K562 (cell line): ENCODE results near the gene PRR23E. TPM values are rescaled to one million over a fixed set of nuclear protein-coding genes. Genes with fewer than 3 reads are reported as not detected.

ENCODE experiments used
- ATAC-seq: fragments of 200-7000 bp; cut with Tn5 transposase; 3 replicates; pipeline ENCODE4 v1.9.1; 2020; ENCODE audit warnings: moderate library complexity
- BruUV-seq: library from RNA; stranded (reverse); fragments of 400-500 nt; replicated peaks from 2 replicates; lab custom pipeline; 2021; lab: Mats Ljungman, UMichigan
- CTCF ChIA-PET: fragments of 300-600 bp; formaldehyde crosslinking; extraction: SDS; loops from one replicate; lab custom pipeline; 2021; ENCODE audit warnings: low intra/inter-chr PET ratio; lab: Yijun Ruan, JAX
- POLR2A ChIA-PET: fragments of 300-600, 350-650 bp; sonication (Branson Sonifier 250); formaldehyde crosslinking; extraction: SDS; loops from one replicate; lab custom pipeline; 2021; ENCODE audit warnings: antibody characterized with exemption, inconsistent platforms; lab: Yijun Ruan, JAX
- DNase-seq, 4 experiments: peaks; one replicate each; pipeline versions ENCODE4 v3.0.0 to v3.0.0-alpha.2; 2011 to 2018; ENCODE audit warnings: low spot score in 3 of 4, mixed read lengths in 3 of 4; ENCODE audit errors: extremely low read depth in 1 of 4
- FAIRE-seq: peaks from 2 replicates; lab custom pipeline; 2011; peaks lifted over from hg19 to GRCh38; lab: Jason Lieb, UNC
- H2AFZ ChIP-seq: 2 replicates; pipeline ENCODE4 v1.6.0; 2011; ENCODE audit warnings: low read depth, low read length, control low read depth, inconsistent platforms
- H3K27ac ChIP-seq: fragments of 200-600 bp; 3 replicates; pipeline ENCODE4 v1.8.0; 2011; ENCODE audit warnings: low read depth, mild to moderate bottlenecking, control low read depth, inconsistent platforms, low read length, moderate library complexity, mixed read lengths; ENCODE audit errors: extremely low read depth
- H3K27me3 ChIP-seq, 2 experiments: fragments of 300-600 bp in 1 of 2; 2 replicates in 1 of 2; 3 replicates in 1 of 2; pipeline versions ENCODE4 v1.6.0 to v1.8.0; 2011; ENCODE audit warnings: inconsistent platforms in 2 of 2, low read length in 2 of 2, mild to moderate bottlenecking in 1 of 2, mixed read lengths in 1 of 2, moderate library complexity in 1 of 2; ENCODE audit not compliant: control insufficient read depth in 2 of 2, insufficient read depth in 2 of 2
- H3K36me3 ChIP-seq: fragments of 300-600 bp; 3 replicates; pipeline ENCODE4 v1.8.0; 2011; ENCODE audit warnings: mild to moderate bottlenecking, low read length, inconsistent platforms; ENCODE audit not compliant: control insufficient read depth, insufficient read depth
- H3K4me1 ChIP-seq, 2 experiments: fragments of 200-600 bp in 1 of 2; replicated peaks in 1 of 2; 2 replicates in 1 of 2; 3 replicates in 1 of 2; pipeline versions ENCODE4 v1.5.1 to v1.8.0; 2011; ENCODE audit warnings: inconsistent platforms in 2 of 2, low read length in 2 of 2, mild to moderate bottlenecking in 1 of 2, mixed read lengths in 1 of 2, moderate library complexity in 1 of 2; ENCODE audit not compliant: control insufficient read depth in 2 of 2, insufficient read depth in 2 of 2
- H3K4me2 ChIP-seq: 2 replicates; pipeline ENCODE4 v1.6.1; 2011; ENCODE audit warnings: low read length, control low read depth, inconsistent platforms, mixed read lengths; ENCODE audit not compliant: insufficient read depth
- H3K4me3 ChIP-seq: fragments of 200-600 bp; sonication (generic), shearing (Covaris generic); 2 replicates; pipeline ENCODE4 v1.5.1; 2016; ENCODE audit warnings: control low read depth, inconsistent platforms
- H3K79me2 ChIP-seq: fragments of 200-600 bp; 3 replicates; pipeline ENCODE4 v1.8.0; 2011; ENCODE audit warnings: low read length, inconsistent platforms; ENCODE audit not compliant: control insufficient read depth, insufficient read depth
- H3K9ac ChIP-seq, 2 experiments: 2 replicates each; pipeline versions ENCODE4 v1.6.0 to v1.6.1; 2011; ENCODE audit warnings: low read depth in 2 of 2, low read length in 2 of 2, control low read depth in 1 of 2, inconsistent platforms in 1 of 2, mild to moderate bottlenecking in 1 of 2, mixed read lengths in 1 of 2; ENCODE audit not compliant: insufficient read depth in 1 of 2
- H3K9me1 ChIP-seq: one replicate; pipeline ENCODE4 v1.6.0; 2011; ENCODE audit warnings: inconsistent platforms, mild to moderate bottlenecking, low read length, moderate library complexity; ENCODE audit not compliant: control insufficient read depth, insufficient read depth
- H3K9me3 ChIP-seq: replicated peaks from 2 replicates; pipeline ENCODE4 v1.5.1; 2011; ENCODE audit warnings: low read depth, low read length, inconsistent platforms; ENCODE audit not compliant: control insufficient read depth, insufficient read depth
- H4K20me1 ChIP-seq: replicated peaks from 2 replicates; pipeline ENCODE4 v1.6.1; 2011; ENCODE audit warnings: low read length, inconsistent platforms, mixed read lengths; ENCODE audit not compliant: control insufficient read depth, insufficient read depth
- CBX8 ChIP-seq: fragments of 200-600 bp; sonication (generic); IDR thresholded peaks from 2 replicates; pipeline ENCODE4 v1.6.1; 2012; ENCODE audit warnings: borderline replicate concordance, mixed run types, low read depth, mild to moderate bottlenecking, moderate library complexity, mixed read lengths, low read length, control low read depth, inconsistent platforms; ENCODE audit not compliant: poor library complexity, severe bottlenecking; ENCODE audit errors: extremely low read depth
- CEBPG ChIP-seq, 3 experiments: fragments of 200-800 bp in 1 of 3; sonication (Bioruptor generic) in 1 of 3; sonication (generic) in 1 of 3; formaldehyde crosslinking in 1 of 3; IDR thresholded peaks in 2 of 3; conservative IDR thresholded peaks in 1 of 3; 2 replicates each; pipeline versions ENCODE4 v1.6.1 to v1.8.0; 2016 to 2022; ENCODE audit warnings: missing compliant biosample characterization in 2 of 3, missing genetic modification characterization in 2 of 3, mild to moderate bottlenecking in 1 of 3, missing genetic modification reagents in 1 of 3
- PCBP1 ChIP-seq: fragments of 200-400 bp; formaldehyde crosslinking; IDR thresholded peaks from 2 replicates; pipeline ENCODE4 v1.6.1; 2018; ENCODE audit warnings: mild to moderate bottlenecking, low read depth, low read length; ENCODE audit not compliant: poor library complexity, severe bottlenecking
- USF1 ChIP-seq: sonication (generic); formaldehyde crosslinking; IDR thresholded peaks from 2 replicates; pipeline ENCODE4 v1.9.0; 2022; ENCODE audit warnings: mild to moderate bottlenecking, missing genetic modification reagents
- ZBTB11 ChIP-seq, 3 experiments: fragments of 200-800 bp in 1 of 3; fragments of 250-450 bp in 1 of 3; fragments of 450-650 bp in 1 of 3; sonication (Bioruptor Pico) in 1 of 3; sonication (Bioruptor generic) in 1 of 3; formaldehyde crosslinking in 1 of 3; IDR thresholded peaks; 2 replicates each; pipeline versions ENCODE4 v1.6.1 to v1.8.0; 2016 to 2022; ENCODE audit warnings: mild to moderate bottlenecking in 2 of 3, missing genetic modification characterization in 2 of 3, missing compliant biosample characterization in 1 of 3, moderate library complexity in 1 of 3
- ZNF165 ChIP-seq: fragments of 250-450 bp; sonication (Bioruptor Pico); IDR thresholded peaks from 2 replicates; pipeline ENCODE4 v1.4.0; 2020; ENCODE audit warnings: borderline replicate concordance
- ZNF436 ChIP-seq: fragments of 250-450, 450-650 bp; sonication (Bioruptor Pico); formaldehyde crosslinking; IDR thresholded peaks from 2 replicates; pipeline ENCODE4 v1.7.0; 2020; ENCODE audit warnings: mild to moderate bottlenecking
- ZNF655 ChIP-seq: fragments of 250-450 bp; sonication (Bioruptor Pico); IDR thresholded peaks from 2 replicates; pipeline ENCODE4 v1.5.0; 2021
- ZSCAN32 ChIP-seq: fragments of 450-650 bp; formaldehyde crosslinking; IDR thresholded peaks from 2 replicates; pipeline ENCODE4 v1.4.0; 2020; ENCODE audit warnings: mild to moderate bottlenecking, moderate library complexity
- WGBS: fragments of 100-300 bp; shearing (Covaris generic); methylation state at CpG from one replicate; pipeline ENCODE4 v1.1.6; 2016; ENCODE audit warnings: low coverage, mixed read lengths; ENCODE audit not compliant: insufficient coverage; ENCODE audit errors: missing lambda C conversion rate; 5-methylcytosine and 5-hydroxymethylcytosine counted together
- in situ Hi-C: fragments of 300-500 bp; cut with MboI; formaldehyde crosslinking; loops from 4 replicates; pipeline ENCODE4 v1.15.0; 2018; ENCODE audit warnings: inconsistent platforms, mixed read lengths
- intact Hi-C: fragments of 100-400 bp; cut with micrococcal nuclease; formaldehyde crosslinking; loops from 2 replicates; pipeline ENCODE4 v1.14.2; 2022
- polyA plus RNA-seq, 8 experiments: library from polyadenylated mRNA; depleted of rRNA in 4 of 8; stranded (reverse) in 5 of 8; unstranded in 3 of 8; fragments of >200 nt; fragmentation: Nextera tagmentation in 2 of 8; fragmentation: Illumina TruSeq in 1 of 8; extraction: Ambion mirVana in 2 of 8; extraction: Trizol in 1 of 8; gene quantifications; 2 replicates each; pipeline versions ENCODE4 v1.2.1 to v1.2.3, GENCODE V29; 2011 to 2014; ENCODE audit warnings: inconsistent platforms in 1 of 8, missing spikeins in 1 of 8
- total RNA-seq, 7 experiments: library from RNA; depleted of rRNA in 6 of 7; stranded (reverse); fragments of >200 nt in 6 of 7; fragmentation: Illumina TruSeq in 2 of 7; extraction: Trizol in 2 of 7; gene quantifications; 2 replicates each; pipeline versions ENCODE4 v1.2.1 to v1.2.3, GENCODE V29; 2011 to 2021; ENCODE audit warnings: low replicate concordance in 1 of 7
- TF ChIP-seq, protein P1 (sequence below), 2 experiments: fragments of 450-650 bp; conservative IDR thresholded peaks; 2 replicates each; pipeline ENCODE4 v1.6.1; 2017; ENCODE audit warnings: mild to moderate bottlenecking in 2 of 2, moderate library complexity in 2 of 2

PRR23E gene
- total and polyA plus RNA-seq, 9 of the 15 experiments (the other 6 are each of a cell fraction or from before 2014, with no cell fraction given), result not detected

DNA sequence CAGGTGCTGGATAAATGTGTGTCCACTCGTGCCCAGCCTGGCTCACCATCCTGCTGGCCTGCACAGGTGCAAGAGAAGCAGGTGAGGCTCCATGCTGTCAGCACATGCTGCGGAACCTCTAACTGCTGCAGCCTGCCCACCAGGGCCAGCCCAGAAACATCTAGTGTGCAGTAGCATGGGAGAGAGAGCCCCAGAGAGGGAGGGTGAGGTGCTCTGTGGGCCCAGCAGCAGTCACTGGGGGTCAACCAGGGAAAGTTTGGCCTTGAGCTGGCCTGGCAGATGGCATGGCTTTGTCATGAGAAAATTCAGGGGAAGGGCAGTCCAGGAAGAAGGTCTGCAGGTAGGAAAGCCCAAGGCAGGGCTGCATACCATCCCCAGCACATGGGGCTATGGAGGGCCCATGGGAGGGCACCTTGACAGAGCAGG is 18.2 kb upstream of the PRR23E start:
- Histone ChIP-seq H2AFZ (no peak overlapping the region), H3K9me1 (no peaks in the 10 kb centered on the region), H3K4me2 (no peak overlapping the region), H3K27me3 (no peaks in the 10 kb centered on the region; a peak in 1 of 5 replicates), H3K27ac (no peak overlapping the region), H3K36me3 (no peaks in the 10 kb centered on the region), H3K4me1 (no peaks in the 10 kb centered on the region), H3K9me3 (no peaks in the 10 kb centered on the region), H3K4me3 (no peak overlapping the region), H4K20me1 (no peaks in the 10 kb centered on the region), H3K9ac (no peak overlapping the region), H3K79me2 (no peaks in the 10 kb centered on the region)
- TF ChIP-seq, protein P1, sequence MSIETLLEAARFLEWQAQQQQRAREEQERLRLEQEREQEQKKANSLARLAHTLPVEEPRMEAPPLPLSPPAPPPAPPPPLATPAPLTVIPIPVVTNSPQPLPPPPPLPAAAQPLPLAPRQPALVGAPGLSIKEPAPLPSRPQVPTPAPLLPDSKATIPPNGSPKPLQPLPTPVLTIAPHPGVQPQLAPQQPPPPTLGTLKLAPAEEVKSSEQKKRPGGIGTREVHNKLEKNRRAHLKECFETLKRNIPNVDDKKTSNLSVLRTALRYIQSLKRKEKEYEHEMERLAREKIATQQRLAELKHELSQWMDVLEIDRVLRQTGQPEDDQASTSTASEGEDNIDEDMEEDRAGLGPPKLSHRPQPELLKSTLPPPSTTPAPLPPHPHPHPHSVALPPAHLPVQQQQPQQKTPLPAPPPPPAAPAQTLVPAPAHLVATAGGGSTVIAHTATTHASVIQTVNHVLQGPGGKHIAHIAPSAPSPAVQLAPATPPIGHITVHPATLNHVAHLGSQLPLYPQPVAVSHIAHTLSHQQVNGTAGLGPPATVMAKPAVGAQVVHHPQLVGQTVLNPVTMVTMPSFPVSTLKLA (conservative IDR thresholded peaks at IDR 0.05), result no peak
- no peak for TF ChIP-seq ZNF655 (CRISPR knock-in tag)
- no peak for TF ChIP-seq ZBTB11 (CRISPR knock-in tag; IDR thresholded peaks at IDR 0.05)
- TF ChIP-seq PCBP1, result no peak
- TF ChIP-seq ZSCAN32 (CRISPR knock-in tag), result no peak
- TF ChIP-seq CBX8, result no peak
- no peak for TF ChIP-seq ZNF436 (CRISPR knock-in tag)
- TF ChIP-seq USF1, result no peak
- TF ChIP-seq ZNF165 (CRISPR knock-in tag), result no peak
- TF ChIP-seq CEBPG (CRISPR knock-in tag; IDR thresholded peaks at IDR 0.05), result no peak
- TF ChIP-seq CEBPG (tag; conservative IDR thresholded peaks at IDR 0.05 in 1 of 2, IDR thresholded peaks at IDR 0.05 in 1 of 2), result no peak
- DNase-seq, result no peak
- 0% methylated on average over 1 of the region's 2 CpGs for WGBS
- no peak for FAIRE-seq
- intact Hi-C loops, result no loop called here
- no peak for ATAC-seq
- BruUV-seq, result no TSS peak
- ChIA-PET CTCF (no interaction called here), POLR2A (no interaction called here)
- in situ Hi-C loops, result no loop called here
